ENCODE data around the gene BDP1. TPM values are rescaled to one million over a fixed set of nuclear protein-coding genes. Genes with fewer than 3 reads are reported as not detected.
A peak's percentile ranks its signal among the peaks of the same experiment; 100 is the strongest.
"Not testable (repeated sequence)": the region's sequence is repeated elsewhere in the genome, so short reads cannot be mapped to it uniquely, and the experiment has no call there.

Gene BDP1
- total and polyA plus RNA-seq, 2 experiments from 2014 or later, result 14.3 to 14.5 TPM

- 100% methylated on average over 1 of the region's 1 CpG for WGBS, 2 experiments (ENCODE audit: low coverage in 1 of 2, low lambda C conversion rate in 2 of 2, missing lambda C conversion rate in 2 of 2)
- H3K36me3 ChIP-seq (ENCODE audit: low read depth), result peaks cover 21% of the 10 kb centered on the region; the same call in 1 of the 2 replicates
Measured at GRCh38 chr5:71533615-71534014, 78.2 kb downstream of the BDP1 start.

GRCh38 chr5:71537687-71538086 lies 82.2 kb downstream of the BDP1 start:
- no peak overlapping the region for H3K9ac ChIP-seq
- peaks cover 53% of the 10 kb centered on the region for H3K36me3 ChIP-seq (ENCODE audit: low read depth)
- no peaks in the 10 kb centered on the region for H3K9me2 ChIP-seq (ENCODE audit: insufficient read depth)
- H3K4me3 ChIP-seq, result no peak overlapping the region
- H4K20me1 ChIP-seq (ENCODE audit: insufficient read depth), result no peaks in the 10 kb centered on the region
- TF ChIP-seq EZH2phosphoT487 (IDR thresholded peaks at IDR 0.05; ENCODE audit: insufficient read depth, low read depth), result no peak
- TF ChIP-seq EZH2 (IDR thresholded peaks at IDR 0.05; ENCODE audit: insufficient read depth, poor library complexity, severe bottlenecking), result no peak
- peaks cover 17% of the 10 kb centered on the region; the same call in 1 of the 2 replicates for H3F3A ChIP-seq (ENCODE audit: insufficient read depth)
- no peak overlapping the region for H3K27ac ChIP-seq
- in situ Hi-C loops (cut with MboI), result no loop called here
- H3K27me3 ChIP-seq (replicated peaks; ENCODE audit: insufficient read depth), result no peaks in the 10 kb centered on the region
- 80 to 85% methylated on average over 3 of the region's 3 CpGs for WGBS, 2 experiments (ENCODE audit: low coverage in 1 of 2, low lambda C conversion rate in 2 of 2, missing lambda C conversion rate in 2 of 2)
- H3K4me1 ChIP-seq (ENCODE audit: insufficient read depth), result peaks cover 14% of the 10 kb centered on the region
- DNase-seq, result no peak
- no peaks in the 10 kb centered on the region for H3K9me3 ChIP-seq (ENCODE audit: low read depth)
- no peak overlapping the region for H2AFZ ChIP-seq
- H3K79me2 ChIP-seq (ENCODE audit: insufficient read depth), result peaks cover 33% of the 10 kb centered on the region
- no peak overlapping the region for H3K4me2 ChIP-seq (ENCODE audit: unreplicated experiment)

More at GRCh38 chr5:71533615-71534014, 78.2 kb downstream of the BDP1 start:
- Histone ChIP-seq H3K9me2 (ENCODE audit: insufficient read depth) (no peaks in the 10 kb centered on the region), H3K4me3 (no peak overlapping the region), H3F3A (ENCODE audit: insufficient read depth) (peaks cover 27% of the 10 kb centered on the region), H2AFZ (no peak overlapping the region), H3K79me2 (ENCODE audit: insufficient read depth) (peaks cover 43% of the 10 kb centered on the region; the same call in 1 of the 2 replicates), H3K4me2 (ENCODE audit: unreplicated experiment) (no peak overlapping the region), H3K4me1 (ENCODE audit: insufficient read depth) (peaks cover 15% of the 10 kb centered on the region), H3K9me3 (ENCODE audit: low read depth) (no peaks in the 10 kb centered on the region), H3K27me3 (replicated peaks; ENCODE audit: insufficient read depth) (no peaks in the 10 kb centered on the region), H3K27ac (peak overlapping the region; percentile 65), H4K20me1 (ENCODE audit: insufficient read depth) (no peaks in the 10 kb centered on the region), H3K9ac (no peak overlapping the region)
- TF ChIP-seq EZH2phosphoT487 (IDR thresholded peaks at IDR 0.05; ENCODE audit: insufficient read depth, low read depth) (no peak), EZH2 (IDR thresholded peaks at IDR 0.05; ENCODE audit: insufficient read depth, poor library complexity, severe bottlenecking) (no peak)
- in situ Hi-C loops (cut with MboI), result no loop called here
- peak; percentile 50 for DNase-seq

GRCh38 chr5:71550885-71551284 lies 95.4 kb downstream of the BDP1 start:
- in situ Hi-C loops (cut with MboI); H4K20me1 ChIP-seq (ENCODE audit: insufficient read depth); H3K9me3 ChIP-seq (ENCODE audit: low read depth); H3K4me1 ChIP-seq (ENCODE audit: insufficient read depth); H3K4me2 ChIP-seq (ENCODE audit: unreplicated experiment); H3K27me3 ChIP-seq (replicated peaks; ENCODE audit: insufficient read depth); H3F3A ChIP-seq (ENCODE audit: insufficient read depth); DNase-seq; H3K79me2 ChIP-seq (ENCODE audit: insufficient read depth); H3K9me2 ChIP-seq (ENCODE audit: insufficient read depth); H2AFZ ChIP-seq; H3K27ac ChIP-seq; H3K9ac ChIP-seq; H3K4me3 ChIP-seq: not testable (repeated sequence)
- WGBS, 2 experiments (ENCODE audit: low coverage in 1 of 2, low lambda C conversion rate in 2 of 2, missing lambda C conversion rate in 2 of 2), result 95 to 96% methylated on average over 7 of the region's 7 CpGs
- peaks cover 56% of the 10 kb centered on the region for H3K36me3 ChIP-seq (ENCODE audit: low read depth)

GRCh38 chr5:71551582-71551981 lies 96.1 kb downstream of the BDP1 start:
- H3F3A ChIP-seq (ENCODE audit: insufficient read depth); H3K4me1 ChIP-seq (ENCODE audit: insufficient read depth); DNase-seq; H3K27ac ChIP-seq; H3K9me3 ChIP-seq (ENCODE audit: low read depth); H3K79me2 ChIP-seq (ENCODE audit: insufficient read depth); H3K4me2 ChIP-seq (ENCODE audit: unreplicated experiment); H4K20me1 ChIP-seq (ENCODE audit: insufficient read depth); H3K27me3 ChIP-seq (replicated peaks; ENCODE audit: insufficient read depth); H3K9me2 ChIP-seq (ENCODE audit: insufficient read depth); H3K4me3 ChIP-seq; H3K9ac ChIP-seq; H2AFZ ChIP-seq; in situ Hi-C loops (cut with MboI): not testable (repeated sequence)
- 95 to 100% methylated on average over 1 to 20 of the region's 27 CpGs for WGBS, 2 experiments (ENCODE audit: low coverage in 1 of 2, low lambda C conversion rate in 2 of 2, missing lambda C conversion rate in 2 of 2)
- H3K36me3 ChIP-seq (ENCODE audit: low read depth), result peaks cover 61% of the 10 kb centered on the region

- H3K27ac ChIP-seq; H3K4me1 ChIP-seq (ENCODE audit: insufficient read depth); H3K9me2 ChIP-seq (ENCODE audit: insufficient read depth); DNase-seq; H3K79me2 ChIP-seq (ENCODE audit: insufficient read depth); H3K27me3 ChIP-seq (replicated peaks; ENCODE audit: insufficient read depth); H3K9ac ChIP-seq; H3K4me3 ChIP-seq; H2AFZ ChIP-seq; H3K9me3 ChIP-seq (ENCODE audit: low read depth); H3K4me2 ChIP-seq (ENCODE audit: unreplicated experiment); H3F3A ChIP-seq (ENCODE audit: insufficient read depth); H4K20me1 ChIP-seq (ENCODE audit: insufficient read depth); in situ Hi-C loops (cut with MboI): not testable (repeated sequence)
- WGBS, 2 experiments (ENCODE audit: low coverage in 1 of 2, low lambda C conversion rate in 2 of 2, missing lambda C conversion rate in 2 of 2), result 95 to 96% methylated on average over 17 to 50 of the region's 53 CpGs
- peaks cover 65% of the 10 kb centered on the region for H3K36me3 ChIP-seq (ENCODE audit: low read depth)
Measured at GRCh38 chr5:71552026-71552749, 96.7 kb downstream of the BDP1 start.

Data from GM23248 (cell line).